Ovary (tissue), 3 donors: ENCODE data around the gene KIF11.

Experiments used
- CTCF ChIP-seq, 3 donors: fragments of 450-650 bp in 2 of 3; fragments of 200-600 bp in 1 of 3; IDR thresholded peaks; one replicate each; pipeline versions ENCODE4 v1.5.1 to v1.8.0; 2016 to 2022; ENCODE audit warnings: antibody characterized with exemption in 3 of 3, mild to moderate bottlenecking in 1 of 3
- POLR2A ChIP-seq: fragments of 450-650 bp; IDR thresholded peaks from one replicate; pipeline ENCODE4 v1.6.1; 2017; ENCODE audit warnings: antibody characterized with exemption, mild to moderate bottlenecking, moderate library complexity
- donor health status: DM: no; HTN: no; CAD: no.

DNA sequence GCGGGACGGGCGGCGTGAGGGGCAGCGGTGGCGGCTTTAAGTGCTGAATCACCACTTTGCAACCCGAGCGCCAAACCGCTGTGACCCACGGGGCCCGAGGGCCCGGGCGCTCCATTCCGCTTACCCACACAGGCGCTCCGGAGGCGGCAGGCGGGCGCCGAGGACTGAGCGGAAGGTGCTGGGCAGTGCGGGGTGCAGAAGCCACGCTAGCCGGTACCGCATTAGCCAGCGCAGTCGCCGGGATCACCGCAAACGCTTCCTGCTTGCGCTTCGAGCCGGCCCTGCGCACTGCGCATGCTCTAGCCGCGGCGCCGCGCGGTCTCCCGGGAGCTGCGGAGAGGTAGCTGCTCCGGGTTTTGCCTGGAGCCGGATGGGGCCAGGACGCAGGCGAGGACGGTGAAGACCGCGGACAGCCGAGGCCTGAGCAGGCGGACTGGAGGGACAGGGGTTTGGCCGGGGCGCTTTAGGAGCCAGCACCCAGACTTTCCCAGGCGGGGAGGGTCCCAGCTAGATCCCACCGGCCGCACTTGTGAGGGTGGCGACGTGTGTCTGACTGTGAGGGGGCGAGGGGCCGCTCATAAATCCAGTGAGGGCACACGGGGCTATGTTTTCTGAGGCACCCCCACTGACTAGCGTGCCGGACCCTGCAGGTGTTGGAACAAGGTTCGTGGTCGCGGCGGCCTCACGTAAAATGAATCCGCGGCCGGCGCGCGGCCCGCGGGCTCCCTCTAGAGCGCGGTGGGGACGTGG lies 19.0 kb upstream of the KIF11 start, which contains the start of gene IDE:
- TF ChIP-seq POLR2A, result peak; percentile 33
- TF ChIP-seq CTCF (IDR thresholded peaks at IDR 0.05), result peak; percentile 16 to 79 (median 69)
